AG04449 (cell line): Measurements from ENCODE around the gene CYP2W1.

Source experiments
- CTCF ChIA-PET: fragments of 350-600 bp; formaldehyde crosslinking; extraction: SDS; loops from one replicate; lab custom pipeline; 2021; ENCODE audit warnings: antibody characterized with exemption; lab: Yijun Ruan, JAX
- POLR2A ChIA-PET: fragments of 400-600, 350-600 bp; formaldehyde crosslinking; extraction: SDS; loops from one replicate; lab custom pipeline; 2020; ENCODE audit warnings: antibody characterized with exemption, inconsistent platforms; lab: Yijun Ruan, JAX
- DNase-seq: peaks from one replicate; pipeline ENCODE4 v3.0.0-alpha.2; 2010; ENCODE audit warnings: low read depth, low spot score
- H3K4me3 ChIP-seq: 2 replicates; pipeline ENCODE4 v1.5.1; 2011; ENCODE audit warnings: low read depth, mild to moderate bottlenecking, control low read depth, low read length
- CTCF ChIP-seq: IDR thresholded peaks from one replicate; pipeline ENCODE4 v1.5.1; 2011; ENCODE audit warnings: mild to moderate bottlenecking, moderate library complexity, low read length, control low read depth, inconsistent platforms; ENCODE audit not compliant: insufficient read depth; ENCODE audit errors: missing control alignments

The CYP2W1 gene

GRCh38 chr7:967361-968082, 15.5 kb upstream of the CYP2W1 start:
- DNase-seq: no peak
- no peak for TF ChIP-seq CTCF
- no peak overlapping the region for H3K4me3 ChIP-seq
- ChIA-PET CTCF (interaction anchor here (1.5 to 2.4 kb wide), 2 partner anchors 25 to 98 kb away, joined by 6 read pairs; no protein-coding TSS in a partner anchor), POLR2A (interaction anchor here (1.4 kb wide), 1 partner anchor 8 kb away, joined by 3 read pairs; the partner anchor contains the start of gene COX19)

- no peak overlapping the region for H3K4me3 ChIP-seq
- TF ChIP-seq CTCF: no peak
- DNase-seq: no peak
- ChIA-PET CTCF (interaction anchor here (0.9 to 1.5 kb wide), 2 partner anchors 24 kb away, joined by 3 to 6 read pairs; no protein-coding TSS in a partner anchor), POLR2A (no interaction called here)
Observed at GRCh38 chr7:968205-969105, 14.5 kb upstream of the CYP2W1 start.

DNA sequence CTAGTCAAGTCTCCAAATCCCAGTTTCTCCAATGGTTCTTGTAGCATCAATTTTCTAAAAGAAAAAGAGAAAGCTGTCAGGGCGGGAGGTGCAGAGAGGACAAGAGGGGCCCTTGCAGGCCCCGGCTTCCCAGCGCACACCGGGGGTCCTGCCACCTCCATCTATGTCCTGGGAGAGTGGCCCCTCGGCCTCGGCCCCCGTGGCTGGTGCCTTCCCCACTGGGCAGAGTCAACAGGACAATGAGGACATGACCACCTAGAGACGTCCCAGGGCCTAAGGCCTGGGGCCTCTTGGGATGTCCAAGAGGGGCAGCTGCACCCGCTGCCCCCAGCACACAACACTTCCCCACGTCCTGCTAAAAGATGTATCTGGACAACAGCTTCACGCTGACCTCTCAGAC, 13.6 kb upstream of the CYP2W1 start:
- ChIA-PET CTCF (interaction anchor here (0.9 to 1.5 kb wide), 2 partner anchors 23 to 96 kb away, joined by 3 to 4 read pairs; no protein-coding TSS in a partner anchor), POLR2A (no interaction called here)
- TF ChIP-seq CTCF: no peak
- DNase-seq: no peak
- H3K4me3 ChIP-seq: no peak overlapping the region

- no peak for TF ChIP-seq CTCF
- H3K4me3 ChIP-seq: no peak overlapping the region
- no peak for DNase-seq
- CTCF ChIA-PET: interaction anchor here (1.5 kb wide), 1 partner anchor 95 kb away, joined by 4 read pairs; no protein-coding TSS in a partner anchor
- POLR2A ChIA-PET: no interaction called here
Observed at GRCh38 chr7:970744-971143, 12.2 kb upstream of the CYP2W1 start.

- CTCF ChIA-PET: interaction anchor here (0.8 to 8.2 kb wide), 9 partner anchors 12 to 221 kb away, joined by 3 to 103 read pairs (median 4); partner anchors contain the start of gene GPER1
- no peak overlapping the region for H3K4me3 ChIP-seq
- POLR2A ChIA-PET: no interaction called here
- DNase-seq: no peak
- no peak for TF ChIP-seq CTCF
Observed at GRCh38 chr7:972110-972509, 10.9 kb upstream of the CYP2W1 start.
